GM12878 (cell line): ENCODE data around the gene PTPRD. TPM values are rescaled to one million over a fixed set of nuclear protein-coding genes. Genes with fewer than 3 reads are reported as not detected.

Experiments
- ATAC-seq: fragments of 200-7000 bp; cut with Tn5 transposase; 3 replicates; pipeline ENCODE4 v1.9.1; 2020; ENCODE audit warnings: mild to moderate bottlenecking, moderate library complexity
- BruUV-seq: library from RNA; stranded (reverse); fragments of 400-500 nt; replicated peaks from 2 replicates; lab custom pipeline; 2021; lab: Mats Ljungman, UMichigan
- CTCF ChIA-PET: fragments of 300-600 bp; sonication (Branson Sonifier 250); formaldehyde crosslinking; extraction: SDS; loops from one replicate; lab custom pipeline; 2021; ENCODE audit warnings: inconsistent platforms; lab: Yijun Ruan, JAX
- POLR2A ChIA-PET: fragments of 350-600 bp; formaldehyde crosslinking; extraction: SDS; loops from one replicate; lab custom pipeline; 2021; ENCODE audit warnings: inconsistent platforms; lab: Charles Lee
- RAD21 ChIA-PET: fragments of 300-600 bp; sonication (Branson Sonifier 250); formaldehyde crosslinking; loops from one replicate; lab custom pipeline; 2023; ENCODE audit warnings: antibody characterized with exemption; ENCODE audit not compliant: unreplicated experiment; lab: Charles Lee
- SMC1A ChIA-PET: fragments of 300-600 bp; sonication (Branson Sonifier 250); formaldehyde crosslinking; loops from one replicate; lab custom pipeline; 2023; ENCODE audit not compliant: unreplicated experiment, uncharacterized antibody; lab: Charles Lee
- DNase-seq: peaks from one replicate; pipeline ENCODE4 v3.0.0-alpha.2; 2011; ENCODE audit warnings: low read depth, low spot score
- FAIRE-seq: peaks from 3 replicates; lab custom pipeline; 2011; peaks lifted over from hg19 to GRCh38; lab: Jason Lieb, UNC
- H2AFZ ChIP-seq: 2 replicates; pipeline ENCODE4 v1.6.0; 2011; ENCODE audit warnings: low read depth, low read length, control low read depth; ENCODE audit not compliant: control insufficient read depth
- H3K27ac ChIP-seq: 2 replicates; pipeline ENCODE4 v1.5.1; 2011; ENCODE audit warnings: control low read depth; ENCODE audit not compliant: control insufficient read depth, insufficient read depth
- H3K27me3 ChIP-seq, 2 experiments: replicated peaks in 1 of 2; 2 replicates each; pipeline versions ENCODE4 v1.6.0 to v1.6.1; 2011; ENCODE audit warnings: low read length in 1 of 2; ENCODE audit not compliant: control insufficient read depth in 2 of 2, insufficient read depth in 2 of 2
- H3K36me3 ChIP-seq, 2 experiments: 2 replicates each; pipeline ENCODE4 v1.5.1; 2011; ENCODE audit warnings: low read length in 1 of 2; ENCODE audit not compliant: control insufficient read depth in 2 of 2, insufficient read depth in 2 of 2
- H3K4me1 ChIP-seq: 2 replicates; pipeline ENCODE4 v1.6.1; 2011; ENCODE audit warnings: mild to moderate bottlenecking, low read length, moderate library complexity, mixed read lengths; ENCODE audit not compliant: control insufficient read depth, insufficient read depth
- H3K4me2 ChIP-seq: 2 replicates; pipeline ENCODE4 v1.6.0; 2011; ENCODE audit warnings: control low read depth; ENCODE audit not compliant: control insufficient read depth, insufficient read depth
- H3K4me3 ChIP-seq: fragments of 200-600 bp; sonication (generic); 2 replicates; pipeline ENCODE4 v1.5.1; 2016
- H3K79me2 ChIP-seq: 2 replicates; pipeline ENCODE4 v1.6.0; 2011; ENCODE audit warnings: low read length; ENCODE audit not compliant: control insufficient read depth, insufficient read depth
- H3K9ac ChIP-seq: 2 replicates; pipeline ENCODE4 v1.8.0; 2011; ENCODE audit warnings: low read length, control low read depth, mixed read lengths; ENCODE audit not compliant: control insufficient read depth, insufficient read depth
- H3K9me3 ChIP-seq: replicated peaks from 3 replicates; pipeline ENCODE4 v1.5.1; 2011; ENCODE audit warnings: mild to moderate bottlenecking, low read length; ENCODE audit not compliant: control insufficient read depth, insufficient read depth
- H4K20me1 ChIP-seq: 2 replicates; pipeline ENCODE4 v1.6.0; 2011; ENCODE audit not compliant: control insufficient read depth, insufficient read depth
- BCL11A ChIP-seq: IDR thresholded peaks from 2 replicates; pipeline ENCODE4 v1.6.1; 2011; ENCODE audit warnings: low read depth, low read length
- CHD1 ChIP-seq: IDR thresholded peaks from 2 replicates; pipeline ENCODE4 v1.6.1; 2012; ENCODE audit warnings: low read depth, low read length, improper control_type of control experiment
- CUX1 ChIP-seq: IDR thresholded peaks from 2 replicates; pipeline ENCODE4 v1.6.1; 2012; ENCODE audit warnings: improper control_type of control experiment, low read depth, low read length; ENCODE audit not compliant: insufficient replicate concordance
- FOXM1 ChIP-seq: IDR thresholded peaks from 2 replicates; pipeline ENCODE4 v1.6.1; 2012; ENCODE audit warnings: low read depth, mild to moderate bottlenecking, inconsistent platforms, low read length, moderate library complexity
- GABPA ChIP-seq: IDR thresholded peaks from 2 replicates; pipeline ENCODE4 v1.6.1; 2014; ENCODE audit warnings: antibody characterized with exemption, low read depth, mild to moderate bottlenecking, inconsistent platforms
- JUND ChIP-seq: IDR thresholded peaks from 2 replicates; pipeline ENCODE4 v1.6.1; 2012; ENCODE audit warnings: low read depth, mild to moderate bottlenecking, low read length, improper control_type of control experiment, moderate library complexity
- LARP7 ChIP-seq: fragments of 450-650 bp; IDR thresholded peaks from 2 replicates; pipeline ENCODE4 v1.6.1; 2017; ENCODE audit warnings: mild to moderate bottlenecking
- SREBF2 ChIP-seq: IDR thresholded peaks from 2 replicates; pipeline ENCODE4 v1.6.1; 2012; ENCODE audit warnings: mild to moderate bottlenecking, low read length
- WGBS: methylation state at CpG from one replicate; pipeline ENCODE4 v1.1.6; 2016; ENCODE audit warnings: low lambda C conversion rate; ENCODE audit not compliant: insufficient replicate concordance, insufficient coverage; ENCODE audit errors: missing lambda C conversion rate; 5-methylcytosine and 5-hydroxymethylcytosine counted together
- in situ Hi-C: fragments of 300-500 bp; cut with MboI; formaldehyde crosslinking; loops from 9 replicates; pipeline ENCODE4 v1.14.3; 2018; ENCODE audit warnings: mixed read lengths
- intact Hi-C: fragments of 100-400 bp; cut with micrococcal nuclease; formaldehyde crosslinking; loops from one replicate; pipeline ENCODE4 v1.14.2; 2022; ENCODE audit not compliant: unreplicated experiment
- polyA plus RNA-seq, 11 experiments: library from polyadenylated mRNA; depleted of rRNA in 4 of 11; unstranded in 6 of 11; stranded (reverse) in 5 of 11; fragments of >200 nt; fragmentation: Nextera tagmentation in 4 of 11; fragmentation: Illumina TruSeq in 1 of 11; extraction: Ambion mirVana in 4 of 11; extraction: Trizol in 1 of 11; gene quantifications; 1 replicate in 1 of 11; 2 replicates in 10 of 11; pipeline versions ENCODE4 v1.2.1 to v1.2.3, GENCODE V29; 2011 to 2016; ENCODE audit warnings: inconsistent platforms in 2 of 11, missing spikeins in 2 of 11, low read depth in 1 of 11
- total RNA-seq, 4 experiments: library from RNA; depleted of rRNA in 3 of 4; stranded (reverse); fragments of >200 nt in 3 of 4; fragmentation: Illumina TruSeq in 1 of 4; extraction: Trizol in 1 of 4; gene quantifications; 2 replicates each; pipeline versions ENCODE4 v1.2.1 to v1.2.3, GENCODE V29; 2013 to 2021
- TF ChIP-seq, protein P1 (sequence below): fragments of 450-650 bp; conservative IDR thresholded peaks from 2 replicates; pipeline ENCODE4 v1.6.1; 2017; ENCODE audit warnings: mild to moderate bottlenecking, moderate library complexity
- TF ChIP-seq, protein P2 (sequence below): IDR thresholded peaks from 2 replicates; pipeline ENCODE4 v1.6.1; 2011; ENCODE audit warnings: low read depth, low read length, improper control_type of control experiment, borderline replicate concordance
- TF ChIP-seq, protein P3 (sequence below): fragments of 450-650 bp; IDR thresholded peaks from 2 replicates; pipeline ENCODE4 v1.6.1; 2018; ENCODE audit warnings: mild to moderate bottlenecking, low read depth, moderate library complexity; ENCODE audit not compliant: partially characterized antibody

PTPRD gene
- total and polyA plus RNA-seq, 10 of the 15 experiments (the other 5 are each of a cell fraction or from before 2014, with no cell fraction given): under 0.01 to 0.05 (median 0.01) TPM; not detected in 7

DNA sequence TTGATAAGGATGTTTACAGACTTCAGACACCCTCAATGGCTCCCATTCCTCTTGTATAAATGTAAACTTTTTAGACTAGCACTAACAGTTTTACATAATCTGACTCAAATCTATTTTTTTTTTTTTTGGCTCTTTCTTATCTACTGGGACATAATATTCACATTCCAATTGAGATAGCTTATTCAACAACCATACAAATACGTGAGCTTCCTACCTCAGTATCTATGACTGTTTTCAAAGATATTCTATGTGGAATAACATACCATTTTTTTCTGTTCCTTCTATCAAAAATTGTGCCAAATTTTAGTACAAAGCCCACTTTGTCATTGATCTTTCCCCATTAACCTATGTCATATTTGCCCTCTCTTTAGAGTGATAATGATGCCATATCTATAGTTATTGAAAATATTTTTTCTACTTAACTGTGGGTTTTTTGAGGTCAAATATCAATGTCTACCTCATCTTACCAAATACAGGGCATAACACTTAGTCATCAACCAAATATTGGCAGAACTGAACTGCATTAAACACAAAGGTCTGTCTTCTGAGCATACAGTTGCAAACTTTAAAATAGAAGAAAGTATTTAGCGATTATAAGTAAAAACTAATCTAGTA is 482.6 kb downstream of the PTPRD start:
- Histone ChIP-seq H3K27me3 (no peaks in the 10 kb centered on the region), H3K4me1 (no peaks in the 10 kb centered on the region), H3K27ac (no peak overlapping the region), H3K9ac (no peak overlapping the region), H3K79me2 (no peaks in the 10 kb centered on the region), H3K4me2 (no peak overlapping the region), H4K20me1 (no peaks in the 10 kb centered on the region), H3K9me3 (no peaks in the 10 kb centered on the region), H3K4me3 (no peak overlapping the region), H3K36me3 (no peaks in the 10 kb centered on the region), H2AFZ (no peak overlapping the region)
- in situ Hi-C loops (no loop called here), intact Hi-C loops (no loop called here)
- ChIA-PET CTCF (interaction anchor here (0.6 kb wide), 1 partner anchor 9 kb away, joined by 3 read pairs; no protein-coding TSS in a partner anchor), RAD21 (no interaction called here), SMC1A (interaction anchor here (0.8 kb wide), 1 partner anchor 29 kb away, joined by 5 read pairs; no protein-coding TSS in a partner anchor), POLR2A (no interaction called here)
- WGBS: 0% methylated on average over 2 of the region's 2 CpGs
- BruUV-seq: no TSS peak
- ATAC-seq (no peak), FAIRE-seq (no peak), DNase-seq (no peak)
- TF ChIP-seq BCL11A (no peak), LARP7 (no peak), JUND (no peak), GABPA (no peak), CHD1 (no peak), FOXM1 (no peak), CUX1 (no peak), SREBF2 (no peak)
- TF ChIP-seq, protein P1, sequence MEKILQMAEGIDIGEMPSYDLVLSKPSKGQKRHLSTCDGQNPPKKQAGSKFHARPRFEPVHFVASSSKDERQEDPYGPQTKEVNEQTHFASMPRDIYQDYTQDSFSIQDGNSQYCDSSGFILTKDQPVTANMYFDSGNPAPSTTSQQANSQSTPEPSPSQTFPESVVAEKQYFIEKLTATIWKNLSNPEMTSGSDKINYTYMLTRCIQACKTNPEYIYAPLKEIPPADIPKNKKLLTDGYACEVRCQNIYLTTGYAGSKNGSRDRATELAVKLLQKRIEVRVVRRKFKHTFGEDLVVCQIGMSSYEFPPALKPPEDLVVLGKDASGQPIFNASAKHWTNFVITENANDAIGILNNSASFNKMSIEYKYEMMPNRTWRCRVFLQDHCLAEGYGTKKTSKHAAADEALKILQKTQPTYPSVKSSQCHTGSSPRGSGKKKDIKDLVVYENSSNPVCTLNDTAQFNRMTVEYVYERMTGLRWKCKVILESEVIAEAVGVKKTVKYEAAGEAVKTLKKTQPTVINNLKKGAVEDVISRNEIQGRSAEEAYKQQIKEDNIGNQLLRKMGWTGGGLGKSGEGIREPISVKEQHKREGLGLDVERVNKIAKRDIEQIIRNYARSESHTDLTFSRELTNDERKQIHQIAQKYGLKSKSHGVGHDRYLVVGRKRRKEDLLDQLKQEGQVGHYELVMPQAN: no peak
- TF ChIP-seq, protein P2, sequence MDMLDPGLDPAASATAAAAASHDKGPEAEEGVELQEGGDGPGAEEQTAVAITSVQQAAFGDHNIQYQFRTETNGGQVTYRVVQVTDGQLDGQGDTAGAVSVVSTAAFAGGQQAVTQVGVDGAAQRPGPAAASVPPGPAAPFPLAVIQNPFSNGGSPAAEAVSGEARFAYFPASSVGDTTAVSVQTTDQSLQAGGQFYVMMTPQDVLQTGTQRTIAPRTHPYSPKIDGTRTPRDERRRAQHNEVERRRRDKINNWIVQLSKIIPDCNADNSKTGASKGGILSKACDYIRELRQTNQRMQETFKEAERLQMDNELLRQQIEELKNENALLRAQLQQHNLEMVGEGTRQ: no peak
- TF ChIP-seq, protein P3, sequence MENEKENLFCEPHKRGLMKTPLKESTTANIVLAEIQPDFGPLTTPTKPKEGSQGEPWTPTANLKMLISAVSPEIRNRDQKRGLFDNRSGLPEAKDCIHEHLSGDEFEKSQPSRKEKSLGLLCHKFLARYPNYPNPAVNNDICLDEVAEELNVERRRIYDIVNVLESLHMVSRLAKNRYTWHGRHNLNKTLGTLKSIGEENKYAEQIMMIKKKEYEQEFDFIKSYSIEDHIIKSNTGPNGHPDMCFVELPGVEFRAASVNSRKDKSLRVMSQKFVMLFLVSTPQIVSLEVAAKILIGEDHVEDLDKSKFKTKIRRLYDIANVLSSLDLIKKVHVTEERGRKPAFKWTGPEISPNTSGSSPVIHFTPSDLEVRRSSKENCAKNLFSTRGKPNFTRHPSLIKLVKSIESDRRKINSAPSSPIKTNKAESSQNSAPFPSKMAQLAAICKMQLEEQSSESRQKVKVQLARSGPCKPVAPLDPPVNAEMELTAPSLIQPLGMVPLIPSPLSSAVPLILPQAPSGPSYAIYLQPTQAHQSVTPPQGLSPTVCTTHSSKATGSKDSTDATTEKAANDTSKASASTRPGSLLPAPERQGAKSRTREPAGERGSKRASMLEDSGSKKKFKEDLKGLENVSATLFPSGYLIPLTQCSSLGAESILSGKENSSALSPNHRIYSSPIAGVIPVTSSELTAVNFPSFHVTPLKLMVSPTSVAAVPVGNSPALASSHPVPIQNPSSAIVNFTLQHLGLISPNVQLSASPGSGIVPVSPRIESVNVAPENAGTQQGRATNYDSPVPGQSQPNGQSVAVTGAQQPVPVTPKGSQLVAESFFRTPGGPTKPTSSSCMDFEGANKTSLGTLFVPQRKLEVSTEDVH: no peak
